Kidney epithelial cell (primary cell): ENCODE measurements around the gene CPA2. TPM values are rescaled to one million over a fixed set of nuclear protein-coding genes. Genes with fewer than 3 reads are reported as not detected.
"Not testable (repeated sequence)": the region's sequence is repeated elsewhere in the genome, so short reads cannot be mapped to it uniquely, and the experiment has no call there.

ENCODE experiments used
- DNase-seq: peaks from one replicate; pipeline ENCODE4 v3.0.0-alpha.2; 2010; ENCODE audit warnings: low read depth
- H3K27me3 ChIP-seq: 2 replicates; pipeline ENCODE4 v1.6.0; 2011; ENCODE audit warnings: low read length; ENCODE audit not compliant: control insufficient read depth, insufficient read depth
- H3K36me3 ChIP-seq: 2 replicates; pipeline ENCODE4 v1.5.1; 2011; ENCODE audit warnings: low read length; ENCODE audit not compliant: control insufficient read depth, insufficient read depth
- H3K4me3 ChIP-seq: 2 replicates; pipeline ENCODE4 v1.5.1; 2011; ENCODE audit warnings: low read depth, mild to moderate bottlenecking, control low read depth, low read length
- total RNA-seq: library from RNA; depleted of rRNA; stranded (reverse); fragments of >200 nt; gene quantifications from 2 replicates; pipeline ENCODE4 v1.2.3, GENCODE V29; 2015
- TF ChIP-seq, protein P1 (sequence below): IDR thresholded peaks from 2 replicates; pipeline ENCODE4 v1.5.1; 2011; ENCODE audit warnings: mild to moderate bottlenecking, moderate library complexity, low read length, control low read depth, inconsistent platforms; ENCODE audit not compliant: insufficient read depth, poor library complexity, severe bottlenecking

CPA2 gene
- total RNA-seq, 1 donor from 2014 or later, result not detected

GRCh38 chr7:130224210-130224609 is 42.5 kb upstream of the CPA2 start:
- TF ChIP-seq, protein P1, sequence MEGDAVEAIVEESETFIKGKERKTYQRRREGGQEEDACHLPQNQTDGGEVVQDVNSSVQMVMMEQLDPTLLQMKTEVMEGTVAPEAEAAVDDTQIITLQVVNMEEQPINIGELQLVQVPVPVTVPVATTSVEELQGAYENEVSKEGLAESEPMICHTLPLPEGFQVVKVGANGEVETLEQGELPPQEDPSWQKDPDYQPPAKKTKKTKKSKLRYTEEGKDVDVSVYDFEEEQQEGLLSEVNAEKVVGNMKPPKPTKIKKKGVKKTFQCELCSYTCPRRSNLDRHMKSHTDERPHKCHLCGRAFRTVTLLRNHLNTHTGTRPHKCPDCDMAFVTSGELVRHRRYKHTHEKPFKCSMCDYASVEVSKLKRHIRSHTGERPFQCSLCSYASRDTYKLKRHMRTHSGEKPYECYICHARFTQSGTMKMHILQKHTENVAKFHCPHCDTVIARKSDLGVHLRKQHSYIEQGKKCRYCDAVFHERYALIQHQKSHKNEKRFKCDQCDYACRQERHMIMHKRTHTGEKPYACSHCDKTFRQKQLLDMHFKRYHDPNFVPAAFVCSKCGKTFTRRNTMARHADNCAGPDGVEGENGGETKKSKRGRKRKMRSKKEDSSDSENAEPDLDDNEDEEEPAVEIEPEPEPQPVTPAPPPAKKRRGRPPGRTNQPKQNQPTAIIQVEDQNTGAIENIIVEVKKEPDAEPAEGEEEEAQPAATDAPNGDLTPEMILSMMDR, result no peak
- Histone ChIP-seq H3K36me3 (no peaks in the 10 kb centered on the region), H3K27me3 (no peaks in the 10 kb centered on the region), H3K4me3 (no peak overlapping the region)
- no peak for DNase-seq

GRCh38 chr7:130224923-130225322 is 41.7 kb upstream of the CPA2 start:
- not testable (repeated sequence) for H3K27me3 ChIP-seq, DNase-seq, H3K36me3 ChIP-seq, H3K4me3 ChIP-seq

DNA sequence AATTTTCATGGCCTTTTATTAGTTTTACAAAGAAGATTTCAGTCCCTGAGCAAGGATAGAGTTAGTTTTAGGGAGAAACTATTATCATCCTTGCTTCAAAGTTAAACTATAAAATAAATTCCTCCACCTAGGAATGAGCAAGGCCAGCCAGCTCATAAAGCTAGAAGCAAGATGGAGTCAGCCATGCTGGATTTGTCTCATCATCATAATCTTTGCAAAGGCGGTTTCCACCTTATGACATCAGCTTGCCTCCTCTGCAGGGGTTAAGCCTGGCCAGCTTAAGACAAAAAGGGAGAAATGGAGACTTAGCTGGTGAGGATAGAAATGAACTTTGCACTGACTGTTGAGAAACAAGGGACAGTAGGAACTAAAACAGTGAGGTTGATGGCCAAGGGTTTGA is 40.3 kb upstream of the CPA2 start:
- H3K36me3 ChIP-seq, result no peaks in the 10 kb centered on the region
- TF ChIP-seq, protein P1, result no peak
- no peak for DNase-seq
- H3K27me3 ChIP-seq, result no peaks in the 10 kb centered on the region
- no peak overlapping the region for H3K4me3 ChIP-seq

GRCh38 chr7:130227883-130228575 is 38.6 kb upstream of the CPA2 start:
- TF ChIP-seq, protein P1, result no peak
- no peaks in the 10 kb centered on the region for H3K27me3 ChIP-seq
- H3K36me3 ChIP-seq, result no peaks in the 10 kb centered on the region
- H3K4me3 ChIP-seq, result no peak overlapping the region
- no peak for DNase-seq

DNA sequence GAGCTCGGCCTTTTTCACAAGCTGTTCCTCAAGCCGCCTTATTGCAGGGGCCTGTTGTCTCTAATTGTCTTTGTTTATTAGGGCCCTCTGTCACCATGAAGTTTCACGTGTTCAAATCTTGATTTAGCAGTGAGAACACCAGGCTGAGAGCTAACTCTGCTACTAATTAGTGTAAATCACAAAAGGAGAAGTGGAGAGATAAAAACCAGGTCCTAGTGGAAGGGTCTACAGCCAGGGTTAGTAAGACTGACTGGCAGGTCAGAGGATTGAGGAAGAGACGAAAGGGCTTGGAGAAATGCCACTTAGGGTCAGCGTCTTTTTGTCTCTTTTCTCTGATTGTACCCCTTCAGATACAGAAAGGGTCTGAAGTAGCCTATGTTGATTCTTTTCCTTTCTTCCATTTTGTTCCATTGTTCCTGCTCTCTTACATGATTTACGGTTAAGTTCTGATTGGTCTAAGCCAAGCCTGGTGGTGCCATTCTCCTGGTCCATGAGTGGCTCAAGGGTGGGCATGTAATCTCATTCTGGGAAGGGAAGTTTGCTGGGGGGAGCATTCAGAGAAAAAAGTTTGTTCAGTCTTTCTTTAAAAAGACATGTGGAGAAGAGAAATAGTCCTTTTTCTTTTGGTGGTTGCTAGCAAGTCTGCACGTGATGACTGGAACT is 37.7 kb upstream of the CPA2 start:
- TF ChIP-seq, protein P1, result no peak
- Histone ChIP-seq H3K27me3 (no peaks in the 10 kb centered on the region), H3K4me3 (no peak overlapping the region), H3K36me3 (no peaks in the 10 kb centered on the region)
- no peak for DNase-seq

GRCh38 chr7:130229981-130230380 is 36.7 kb upstream of the CPA2 start:
- not testable (repeated sequence) for DNase-seq, H3K36me3 ChIP-seq, H3K27me3 ChIP-seq, H3K4me3 ChIP-seq

DNA sequence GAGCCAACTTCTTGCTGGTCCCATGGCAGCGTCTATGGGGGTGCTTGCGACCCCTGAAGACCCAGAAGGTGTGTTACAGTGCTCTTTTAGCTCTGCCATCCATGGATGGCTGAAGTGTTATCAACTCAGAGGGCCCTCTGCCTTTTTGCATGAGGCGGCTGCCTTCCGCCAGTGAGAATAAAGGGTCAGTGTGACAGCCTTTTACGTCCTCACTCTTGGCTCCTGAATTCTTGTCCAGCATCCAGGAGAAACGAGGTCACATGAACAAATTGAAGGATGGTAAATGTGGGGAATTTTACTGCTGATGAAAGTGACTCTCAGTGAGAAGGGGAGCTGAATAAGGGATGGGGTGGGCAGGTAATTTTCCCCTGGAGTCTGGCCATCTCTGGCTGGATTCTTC is 34.9 kb upstream of the CPA2 start:
- TF ChIP-seq, protein P1, result no peak
- Histone ChIP-seq H3K4me3 (no peak overlapping the region), H3K36me3 (no peaks in the 10 kb centered on the region), H3K27me3 (no peaks in the 10 kb centered on the region)
- no peak for DNase-seq
